ENCODE measurements around the gene LAMTOR5.

Gene LAMTOR5

DNA sequence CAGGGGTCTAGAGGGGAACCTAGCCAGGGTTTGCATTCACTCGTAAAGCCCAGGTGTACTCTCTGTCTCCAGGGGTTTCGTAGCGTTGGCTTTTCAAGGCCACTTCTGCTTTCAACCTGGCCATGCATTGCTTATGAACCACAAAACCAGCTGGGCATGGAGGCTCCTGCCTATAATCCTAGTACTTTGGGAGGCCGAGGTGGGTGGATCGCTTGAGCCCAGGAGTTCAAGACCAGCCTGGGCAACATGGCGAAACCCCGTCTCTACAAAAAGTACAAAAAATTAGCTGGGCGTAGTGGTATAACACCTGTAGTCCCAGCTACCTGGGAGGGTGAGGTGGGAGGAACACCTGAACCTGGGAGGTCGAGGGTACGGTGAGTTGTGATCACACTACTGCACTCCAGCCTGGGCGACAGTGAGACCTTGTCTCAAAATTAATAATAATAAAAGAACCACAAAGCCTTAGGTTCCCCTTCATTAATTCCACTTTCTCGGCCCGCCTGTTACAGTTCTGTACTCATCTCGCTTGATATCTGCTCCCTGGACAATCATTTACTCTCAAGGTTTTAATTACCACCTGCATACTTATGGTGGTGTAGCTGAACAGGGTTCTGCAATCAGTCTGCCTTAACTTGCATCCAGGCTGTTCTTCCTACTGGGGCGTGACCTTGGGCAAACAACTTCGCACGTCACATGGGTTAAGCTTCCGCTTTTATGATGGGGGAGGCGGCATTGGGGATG, 22.7 kb downstream of the LAMTOR5 start:
- no peaks in the 10 kb centered on the region for H3K27me3 ChIP-seq (ENCODE audit: insufficient read depth, low read length)
- H3K9ac ChIP-seq (ENCODE audit: low read depth, low read length), result no peak overlapping the region
- no peak overlapping the region for H3K4me3 ChIP-seq (ENCODE audit: low read length)
- WGBS, result 95% methylated on average over 18 of the region's 19 CpGs
- H3K9me3 ChIP-seq (ENCODE audit: insufficient read depth, low read depth, low read length), result no peaks in the 10 kb centered on the region
- H3K27ac ChIP-seq (ENCODE audit: low read depth, low read length), result no peak overlapping the region
- H3K4me1 ChIP-seq (ENCODE audit: insufficient read depth, low read length), result peaks cover under 1% of the 10 kb centered on the region
- no peaks in the 10 kb centered on the region for H3K36me3 ChIP-seq (ENCODE audit: insufficient read depth, low read length)

GRCh38 chr1:110383251-110383990, 24.1 kb downstream of the LAMTOR5 start:
- Histone ChIP-seq H3K27me3 (ENCODE audit: insufficient read depth, low read length) (no peaks in the 10 kb centered on the region), H3K9ac (ENCODE audit: low read depth, low read length) (no peak overlapping the region), H3K36me3 (ENCODE audit: insufficient read depth, low read length) (peaks cover 8% of the 10 kb centered on the region), H3K4me1 (ENCODE audit: insufficient read depth, low read length) (no peaks in the 10 kb centered on the region), H3K27ac (ENCODE audit: low read depth, low read length) (no peak overlapping the region), H3K4me3 (ENCODE audit: low read length) (no peak overlapping the region), H3K9me3 (ENCODE audit: insufficient read depth, low read depth, low read length) (no peaks in the 10 kb centered on the region)
- WGBS, result 95% methylated on average over 4 of the region's 5 CpGs

DNA sequence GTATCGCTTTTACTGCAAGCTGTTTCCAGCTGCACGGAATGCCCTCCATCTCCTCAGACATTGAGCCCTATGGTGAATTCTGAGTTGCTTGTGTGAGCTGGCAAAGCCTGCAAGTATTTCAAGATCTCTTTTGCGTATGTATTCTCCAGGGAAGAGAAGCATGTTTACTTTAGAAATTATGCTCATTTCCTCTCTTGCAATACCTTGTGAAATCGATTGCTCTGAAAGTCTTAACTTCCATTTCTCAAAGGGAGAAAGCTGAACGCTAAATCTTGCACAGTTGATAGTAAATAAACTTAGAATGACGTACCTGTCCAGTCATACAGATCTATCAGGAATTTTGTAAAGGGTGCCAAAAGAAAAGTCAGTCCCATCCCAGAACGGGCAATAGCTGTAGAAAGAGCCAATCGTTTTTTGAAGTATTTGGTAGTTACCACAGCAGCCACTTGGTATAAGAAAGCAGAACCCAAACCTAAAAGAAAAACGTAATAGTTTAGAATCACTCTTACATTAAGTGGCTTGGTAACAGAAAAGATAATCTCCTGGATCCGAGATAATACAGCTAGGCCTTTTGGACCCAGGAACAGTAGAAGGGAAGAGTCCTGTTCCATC, 26.7 kb downstream of the LAMTOR5 start:
- no peaks in the 10 kb centered on the region for H3K4me1 ChIP-seq (ENCODE audit: insufficient read depth, low read length)

DNA sequence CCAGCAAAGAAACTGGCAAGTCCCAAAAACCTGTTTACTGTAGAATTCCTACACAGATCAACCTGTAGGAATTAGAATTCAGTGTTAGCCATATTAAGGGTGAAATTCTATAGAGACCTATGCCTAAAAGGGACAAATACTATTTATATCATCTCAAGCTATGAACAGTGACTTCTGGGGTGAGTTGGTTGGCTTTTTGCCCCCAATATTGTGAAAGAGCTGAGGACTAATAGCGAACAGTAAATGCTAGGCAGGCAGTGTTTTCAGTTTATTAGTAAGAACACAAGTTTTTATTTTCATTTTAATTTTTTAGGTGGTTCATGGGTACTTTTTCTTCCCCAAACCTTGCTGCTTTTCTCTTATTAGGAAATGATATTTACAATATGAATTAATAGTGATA, 32.0 kb downstream of the LAMTOR5 start:
- Histone ChIP-seq H3K4me1 (ENCODE audit: insufficient read depth, low read length) (no peaks in the 10 kb centered on the region), H3K36me3 (ENCODE audit: insufficient read depth, low read length) (peaks cover 79% of the 10 kb centered on the region), H3K27ac (ENCODE audit: low read depth, low read length) (no peak overlapping the region), H3K27me3 (ENCODE audit: insufficient read depth, low read length) (no peaks in the 10 kb centered on the region), H3K9me3 (ENCODE audit: insufficient read depth, low read depth, low read length) (no peaks in the 10 kb centered on the region), H3K9ac (ENCODE audit: low read depth, low read length) (no peak overlapping the region), H3K4me3 (ENCODE audit: low read length) (no peak overlapping the region)
- WGBS, result 89% methylated on average over 1 of the region's 1 CpG

More for the DNA sequence above, 26.7 kb downstream of the LAMTOR5 start:
- Histone ChIP-seq H3K36me3 (ENCODE audit: insufficient read depth, low read length) (peaks cover 31% of the 10 kb centered on the region), H3K9ac (ENCODE audit: low read depth, low read length) (no peak overlapping the region), H3K9me3 (ENCODE audit: insufficient read depth, low read depth, low read length) (no peaks in the 10 kb centered on the region), H3K27me3 (ENCODE audit: insufficient read depth, low read length) (no peaks in the 10 kb centered on the region), H3K4me3 (ENCODE audit: low read length) (no peak overlapping the region), H3K27ac (ENCODE audit: low read depth, low read length) (no peak overlapping the region)
- 95% methylated on average over 10 of the region's 10 CpGs for WGBS

DNA sequence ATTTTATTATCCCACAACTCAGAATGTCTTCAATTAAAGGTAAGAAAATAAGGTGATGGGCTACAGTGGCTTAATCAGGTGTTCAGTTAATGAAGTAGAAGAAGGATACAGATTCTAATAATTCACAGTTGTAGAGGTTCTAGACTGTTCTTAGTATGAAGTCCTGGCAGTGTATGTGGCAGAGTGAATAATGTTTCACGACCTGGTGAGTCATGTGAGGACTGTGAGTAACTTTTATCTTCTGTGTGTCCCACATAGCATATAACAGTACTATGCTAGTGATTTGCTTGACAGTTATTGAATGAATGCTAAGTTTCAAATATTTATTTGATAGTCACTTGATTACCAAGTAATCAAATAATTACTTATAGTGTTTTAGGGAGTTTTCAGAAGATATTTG, 36.7 kb downstream of the LAMTOR5 start:
- Histone ChIP-seq H3K4me1 (ENCODE audit: insufficient read depth, low read length) (no peaks in the 10 kb centered on the region), H3K9me3 (ENCODE audit: insufficient read depth, low read depth, low read length) (no peaks in the 10 kb centered on the region), H3K9ac (ENCODE audit: low read depth, low read length) (no peak overlapping the region), H3K36me3 (ENCODE audit: insufficient read depth, low read length) (peaks cover 76% of the 10 kb centered on the region), H3K27ac (ENCODE audit: low read depth, low read length) (no peak overlapping the region), H3K4me3 (ENCODE audit: low read length) (no peak overlapping the region), H3K27me3 (ENCODE audit: insufficient read depth, low read length) (no peaks in the 10 kb centered on the region)
- 89% methylated on average over 1 of the region's 1 CpG for WGBS

DNA sequence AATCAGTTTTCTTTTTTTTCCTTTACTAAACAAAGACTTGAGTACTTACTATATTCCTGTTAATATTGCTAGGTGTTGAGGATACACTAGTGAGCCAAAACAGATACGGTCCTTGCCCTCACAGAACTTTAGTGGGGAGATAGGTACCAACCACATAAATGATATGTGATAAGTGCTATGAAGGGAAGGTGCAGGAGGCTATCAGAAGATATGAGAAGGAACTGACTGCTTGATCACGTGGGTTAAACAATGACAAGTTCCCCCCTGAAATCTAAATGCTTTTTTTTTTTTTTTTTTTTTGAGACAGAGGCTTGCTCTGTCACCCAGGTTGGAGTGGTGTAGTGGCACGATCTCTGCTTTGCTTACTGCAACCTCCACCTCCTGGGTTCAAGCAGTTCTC, 43.3 kb downstream of the LAMTOR5 start:
- 100% methylated on average over 3 of the region's 3 CpGs for WGBS
- Histone ChIP-seq H3K4me3 (ENCODE audit: low read length) (no peak overlapping the region), H3K36me3 (ENCODE audit: insufficient read depth, low read length) (peaks cover 70% of the 10 kb centered on the region)

GRCh38 chr1:110361856-110362255, 45.6 kb downstream of the LAMTOR5 start:
- 92% methylated on average over 1 of the region's 1 CpG for WGBS
- no peak overlapping the region for H3K9ac ChIP-seq (ENCODE audit: low read depth, low read length)
- H3K27me3 ChIP-seq (ENCODE audit: insufficient read depth, low read length), result no peaks in the 10 kb centered on the region
- H3K27ac ChIP-seq (ENCODE audit: low read depth, low read length), result no peak overlapping the region
- no peaks in the 10 kb centered on the region for H3K4me1 ChIP-seq (ENCODE audit: insufficient read depth, low read length)
- no peak overlapping the region for H3K4me3 ChIP-seq (ENCODE audit: low read length)
- H3K36me3 ChIP-seq (ENCODE audit: insufficient read depth, low read length), result peaks cover 78% of the 10 kb centered on the region
- H3K9me3 ChIP-seq (ENCODE audit: insufficient read depth, low read depth, low read length), result no peaks in the 10 kb centered on the region

More for the DNA sequence above, 43.3 kb downstream of the LAMTOR5 start:
- no peak overlapping the region for H3K9ac ChIP-seq (ENCODE audit: low read depth, low read length)
- H3K4me1 ChIP-seq (ENCODE audit: insufficient read depth, low read length), result no peaks in the 10 kb centered on the region
- no peak overlapping the region for H3K27ac ChIP-seq (ENCODE audit: low read depth, low read length)
- H3K9me3 ChIP-seq (ENCODE audit: insufficient read depth, low read depth, low read length), result no peaks in the 10 kb centered on the region
- H3K27me3 ChIP-seq (ENCODE audit: insufficient read depth, low read length), result no peaks in the 10 kb centered on the region

DNA sequence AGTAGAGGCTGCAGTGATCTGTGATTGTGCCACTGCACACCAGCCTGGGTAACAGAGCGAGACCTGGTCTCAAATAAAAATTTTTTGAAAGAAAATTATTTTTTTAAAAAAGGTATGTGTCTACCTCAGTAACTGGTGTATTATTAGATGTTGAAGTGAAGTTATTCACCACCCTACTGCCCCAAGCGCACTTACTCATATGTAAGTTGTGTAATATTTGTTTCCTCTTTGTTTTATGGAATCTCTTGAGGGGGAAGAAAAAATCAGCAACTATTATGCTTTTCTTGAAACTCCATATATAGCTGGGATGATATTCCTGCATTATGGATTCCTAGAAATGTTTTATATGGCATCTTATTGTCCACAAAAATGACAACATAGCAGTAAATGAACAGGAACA, 47.1 kb downstream of the LAMTOR5 start:
- 100% methylated on average over 1 of the region's 2 CpGs for WGBS
- no peaks in the 10 kb centered on the region for H3K27me3 ChIP-seq (ENCODE audit: insufficient read depth, low read length)
- no peak overlapping the region for H3K4me3 ChIP-seq (ENCODE audit: low read length)

DNA sequence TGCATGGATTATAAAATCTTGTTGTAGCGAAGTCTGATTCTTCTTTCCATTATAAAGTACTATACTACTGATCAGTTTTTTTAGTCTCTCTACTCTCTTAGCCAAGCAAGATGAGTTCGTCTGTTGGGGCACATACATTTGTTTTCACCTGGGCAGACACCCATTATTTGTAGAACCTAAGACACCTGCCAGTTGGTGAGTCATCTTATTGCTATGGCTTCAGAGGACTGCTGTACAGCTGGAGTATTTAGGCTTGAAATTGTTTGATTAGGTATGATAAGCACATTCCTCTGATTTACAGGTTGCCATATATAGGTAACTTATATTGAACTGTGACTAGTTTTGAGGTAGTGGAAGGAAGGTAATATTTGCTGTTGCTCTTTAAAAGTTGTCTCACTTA, 51.1 kb downstream of the LAMTOR5 start:
- Histone ChIP-seq H3K4me3 (ENCODE audit: low read length) (no peak overlapping the region), H3K9me3 (ENCODE audit: insufficient read depth, low read depth, low read length) (no peaks in the 10 kb centered on the region), H3K27ac (ENCODE audit: low read depth, low read length) (no peak overlapping the region), H3K9ac (ENCODE audit: low read depth, low read length) (no peak overlapping the region), H3K27me3 (ENCODE audit: insufficient read depth, low read length) (no peaks in the 10 kb centered on the region), H3K4me1 (ENCODE audit: insufficient read depth, low read length) (no peaks in the 10 kb centered on the region), H3K36me3 (ENCODE audit: insufficient read depth, low read length) (peaks cover 69% of the 10 kb centered on the region)
- WGBS, result 96% methylated on average over 2 of the region's 2 CpGs

More for the DNA sequence above, 47.1 kb downstream of the LAMTOR5 start:
- Histone ChIP-seq H3K36me3 (ENCODE audit: insufficient read depth, low read length) (peaks cover 78% of the 10 kb centered on the region), H3K4me1 (ENCODE audit: insufficient read depth, low read length) (no peaks in the 10 kb centered on the region), H3K9ac (ENCODE audit: low read depth, low read length) (no peak overlapping the region), H3K27ac (ENCODE audit: low read depth, low read length) (no peak overlapping the region), H3K9me3 (ENCODE audit: insufficient read depth, low read depth, low read length) (no peaks in the 10 kb centered on the region)

DNA sequence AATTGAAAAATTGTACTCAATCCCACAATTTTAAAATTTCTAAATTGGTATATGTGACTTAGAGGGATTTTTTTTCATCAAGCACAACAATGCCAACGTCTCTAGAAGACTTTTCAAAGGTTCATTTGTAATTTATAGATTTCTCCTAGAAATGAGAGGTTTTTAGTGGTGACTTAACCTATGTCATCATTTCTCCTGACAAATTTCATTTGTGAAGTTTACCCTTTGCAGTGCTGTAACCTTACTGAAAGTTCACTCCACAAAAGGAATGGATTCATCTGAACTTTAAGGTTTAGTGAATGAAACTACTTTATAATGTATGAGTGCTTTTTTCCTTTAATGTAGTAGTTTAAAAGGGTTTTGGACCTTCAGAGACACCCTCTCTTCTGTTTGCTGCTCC, 52.2 kb downstream of the LAMTOR5 start:
- no peak overlapping the region for H3K9ac ChIP-seq (ENCODE audit: low read depth, low read length)
- H3K27ac ChIP-seq (ENCODE audit: low read depth, low read length), result no peak overlapping the region
- no CpG with 5 or more reads among the region's 1 CpG for WGBS
- no peaks in the 10 kb centered on the region for H3K9me3 ChIP-seq (ENCODE audit: insufficient read depth, low read depth, low read length)
- H3K4me1 ChIP-seq (ENCODE audit: insufficient read depth, low read length), result no peaks in the 10 kb centered on the region
- H3K36me3 ChIP-seq (ENCODE audit: insufficient read depth, low read length), result peaks cover 70% of the 10 kb centered on the region
- H3K4me3 ChIP-seq (ENCODE audit: low read length), result no peak overlapping the region
- no peaks in the 10 kb centered on the region for H3K27me3 ChIP-seq (ENCODE audit: insufficient read depth, low read length)

All from HUES64 (cell line).